Measurements from ENCODE around the gene RAB5IF. TPM values are rescaled to one million over a fixed set of nuclear protein-coding genes. Genes with fewer than 3 reads are reported as not detected.

The RAB5IF gene
- total and polyA plus RNA-seq, 9 of the 15 experiments (the other 6 are each of a cell fraction or from before 2014, with no cell fraction given), result 26.5 to 198 (median 134) TPM

Small RNA genes lying within 50 kb of the gene (small RNA-seq; reads per million reads assigned to genes)
- gene RF00017, result not detected

Other genes starting within 250 kb of the RAB5IF start
- 0.86 and 1.1 TPM in 2 replicates for gene MYL9, start 64.3 kb upstream of the RAB5IF start, total RNA-seq (2014; rRNA removed)
- gene MYL9, start 64.3 kb upstream of the RAB5IF start, total RNA-seq (2014; rRNA removed; fragmentation: Illumina TruSeq; extraction: Trizol), result 0.18 and 0.41 TPM in 2 replicates
- 1.0 and 1.7 TPM in 2 replicates for gene MYL9, start 64.3 kb upstream of the RAB5IF start, total RNA-seq (2015; rRNA removed; fragmentation: Illumina TruSeq; extraction: Trizol)
- gene MYL9, start 64.3 kb upstream of the RAB5IF start, total RNA-seq (2021), result 3.2 TPM in 2 replicates
- 0.77 and 0.79 TPM in 2 replicates for gene MYL9, start 64.3 kb upstream of the RAB5IF start, polyA plus RNA-seq (2011; rRNA removed)
- 1.0 and 1.9 TPM in 2 replicates for gene MYL9, start 64.3 kb upstream of the RAB5IF start, polyA plus RNA-seq (2014; fragmentation: Illumina TruSeq; extraction: Trizol)
- gene MYL9, start 64.3 kb upstream of the RAB5IF start, polyA plus RNA-seq (2014; fragmentation: Nextera tagmentation; extraction: Ambion mirVana), result under 1 TPM in 1 of 2 experiments, not detected in 1; 0.11 TPM
- gene MYL9, start 64.3 kb upstream of the RAB5IF start, polyA plus RNA-seq (2014; rRNA removed), result 0.09 and 0.65 TPM in 2 replicates
- 12.9 and 17.1 TPM in 2 replicates for gene TGIF2, start 32.2 kb upstream of the RAB5IF start, total RNA-seq (2014; rRNA removed)
- gene TGIF2, start 32.2 kb upstream of the RAB5IF start, total RNA-seq (2014; rRNA removed; fragmentation: Illumina TruSeq; extraction: Trizol), result 13.1 and 13.4 TPM in 2 replicates
- 13.6 and 14.5 TPM in 2 replicates for gene TGIF2, start 32.2 kb upstream of the RAB5IF start, total RNA-seq (2015; rRNA removed; fragmentation: Illumina TruSeq; extraction: Trizol)
- 22.5 and 27.8 TPM in 2 replicates for gene TGIF2, start 32.2 kb upstream of the RAB5IF start, total RNA-seq (2021)
- 15.5 and 17.5 TPM in 2 replicates for gene TGIF2, start 32.2 kb upstream of the RAB5IF start, polyA plus RNA-seq (2011; rRNA removed)
- 19.5 and 23.7 TPM in 2 replicates for gene TGIF2, start 32.2 kb upstream of the RAB5IF start, polyA plus RNA-seq (2014; fragmentation: Illumina TruSeq; extraction: Trizol)
- 10 to 100 TPM in 1 of 2 experiments, 1 to 10 TPM in 1; 6.8 to 15.7 TPM for gene TGIF2, start 32.2 kb upstream of the RAB5IF start, polyA plus RNA-seq (2014; fragmentation: Nextera tagmentation; extraction: Ambion mirVana)
- 18.4 and 20.7 TPM in 2 replicates for gene TGIF2, start 32.2 kb upstream of the RAB5IF start, polyA plus RNA-seq (2014; rRNA removed)
- not detected in 2 replicates for gene SLA2, start 40.4 kb downstream of the RAB5IF start, total RNA-seq (2014; rRNA removed)
- gene SLA2, start 40.4 kb downstream of the RAB5IF start, total RNA-seq (2014; rRNA removed; fragmentation: Illumina TruSeq; extraction: Trizol), result not detected in 2 replicates
- 0.07 and 0.08 TPM in 2 replicates for gene SLA2, start 40.4 kb downstream of the RAB5IF start, total RNA-seq (2015; rRNA removed; fragmentation: Illumina TruSeq; extraction: Trizol)
- gene SLA2, start 40.4 kb downstream of the RAB5IF start, total RNA-seq (2021), result 0.07 and 0.13 TPM in 2 replicates
- gene SLA2, start 40.4 kb downstream of the RAB5IF start, polyA plus RNA-seq (2011; rRNA removed), result not detected in 2 replicates
- 0.07 TPM in 1 of 2 replicates, not detected in the other for gene SLA2, start 40.4 kb downstream of the RAB5IF start, polyA plus RNA-seq (2014; fragmentation: Illumina TruSeq; extraction: Trizol)
- gene SLA2, start 40.4 kb downstream of the RAB5IF start, polyA plus RNA-seq (2014; fragmentation: Nextera tagmentation; extraction: Ambion mirVana), result not detected
- gene SLA2, start 40.4 kb downstream of the RAB5IF start, polyA plus RNA-seq (2014; rRNA removed), result not detected in 2 replicates
- gene NDRG3, start 140.3 kb downstream of the RAB5IF start, total RNA-seq (2014; rRNA removed), result 14.9 and 20.8 TPM in 2 replicates
- gene NDRG3, start 140.3 kb downstream of the RAB5IF start, total RNA-seq (2014; rRNA removed; fragmentation: Illumina TruSeq; extraction: Trizol), result 26.6 and 28.3 TPM in 2 replicates
- 23.0 and 24.4 TPM in 2 replicates for gene NDRG3, start 140.3 kb downstream of the RAB5IF start, total RNA-seq (2015; rRNA removed; fragmentation: Illumina TruSeq; extraction: Trizol)
- 24.5 and 25.6 TPM in 2 replicates for gene NDRG3, start 140.3 kb downstream of the RAB5IF start, total RNA-seq (2021)
- 25.0 and 27.6 TPM in 2 replicates for gene NDRG3, start 140.3 kb downstream of the RAB5IF start, polyA plus RNA-seq (2011; rRNA removed)
- 32.1 and 39.4 TPM in 2 replicates for gene NDRG3, start 140.3 kb downstream of the RAB5IF start, polyA plus RNA-seq (2014; fragmentation: Illumina TruSeq; extraction: Trizol)
- 10 to 100 TPM; 15.2 to 23.8 TPM for gene NDRG3, start 140.3 kb downstream of the RAB5IF start, polyA plus RNA-seq (2014; fragmentation: Nextera tagmentation; extraction: Ambion mirVana)
- gene NDRG3, start 140.3 kb downstream of the RAB5IF start, polyA plus RNA-seq (2014; rRNA removed), result 14.6 and 19.0 TPM in 2 replicates
- 25.7 and 27.0 TPM in 2 replicates for gene DSN1, start 168.0 kb downstream of the RAB5IF start, total RNA-seq (2014; rRNA removed)
- 35.6 and 36.9 TPM in 2 replicates for gene DSN1, start 168.0 kb downstream of the RAB5IF start, total RNA-seq (2014; rRNA removed; fragmentation: Illumina TruSeq; extraction: Trizol)
- gene DSN1, start 168.0 kb downstream of the RAB5IF start, total RNA-seq (2015; rRNA removed; fragmentation: Illumina TruSeq; extraction: Trizol), result 29.1 and 29.9 TPM in 2 replicates
- 22.6 and 23.3 TPM in 2 replicates for gene DSN1, start 168.0 kb downstream of the RAB5IF start, total RNA-seq (2021)
- gene DSN1, start 168.0 kb downstream of the RAB5IF start, polyA plus RNA-seq (2011; rRNA removed), result 37.3 and 45.3 TPM in 2 replicates
- 31.0 and 33.8 TPM in 2 replicates for gene DSN1, start 168.0 kb downstream of the RAB5IF start, polyA plus RNA-seq (2014; fragmentation: Illumina TruSeq; extraction: Trizol)
- 10 to 100 TPM; 31.1 to 42.4 TPM for gene DSN1, start 168.0 kb downstream of the RAB5IF start, polyA plus RNA-seq (2014; fragmentation: Nextera tagmentation; extraction: Ambion mirVana)
- 30.3 and 30.5 TPM in 2 replicates for gene DSN1, start 168.0 kb downstream of the RAB5IF start, polyA plus RNA-seq (2014; rRNA removed)

Data from K562 (cell line).